Measurements from ENCODE around the gene LY6G5B. TPM values are rescaled to one million over a fixed set of nuclear protein-coding genes. Genes with fewer than 3 reads are reported as not detected.
A peak's percentile ranks its signal among the peaks of the same experiment; 100 is the strongest.

LY6G5B gene
- total and polyA plus RNA-seq, 10 donors, result 3.0 to 25.3 (median 14.7) TPM

DNA sequence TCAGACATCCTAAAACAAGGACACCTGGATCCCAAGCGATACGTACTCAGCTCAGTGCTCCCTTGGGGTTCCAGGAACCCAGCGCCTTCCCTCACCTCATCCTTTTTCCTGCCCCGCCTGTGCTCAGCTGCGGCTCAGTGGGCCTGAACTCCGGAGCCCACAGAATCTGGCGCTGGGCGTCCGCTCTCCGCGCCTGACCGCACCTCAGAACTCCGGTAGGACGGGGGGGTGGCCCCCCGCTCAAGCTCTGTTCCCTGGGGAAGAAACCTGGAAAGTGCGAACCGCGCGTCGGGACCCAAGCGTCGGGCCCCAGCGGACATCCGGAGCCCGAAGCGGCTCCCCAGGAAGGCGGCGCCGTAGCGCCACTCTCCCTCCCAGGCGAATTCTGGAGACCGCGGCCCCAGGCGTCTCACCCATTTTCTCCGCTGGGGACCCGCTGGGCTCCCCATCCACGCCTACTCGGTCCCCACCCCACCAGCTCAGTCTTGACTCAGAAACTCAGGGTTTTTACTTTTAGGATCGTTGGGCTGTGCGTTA lies 11.4 kb downstream of the LY6G5B start:
- 0 to 2% (median 1%) methylated on average over 19 to 40 of the region's 40 CpGs for WGBS, 5 donors
- Histone ChIP-seq H3K36me3 (peaks cover 0 to 25% (median 12%) of the 10 kb centered on the region in 6 donors), H3K27me3 (replicated peaks in 1 of 7) (no peaks in the 10 kb centered on the region), H3K4me3 (peak overlapping the region; percentile 40 to 70 (median 48)), H3K9me3 (no peaks in the 10 kb centered on the region), H3K4me1 (peaks cover 7 to 47% (median 29%) of the 10 kb centered on the region in 6 donors), H3K27ac (peak overlapping the region in 7 of 8 donors; percentile 56 to 80 (median 69))
- intact Hi-C loops (cut with DNase I; ENCODE audit: low total_unique reads), result no loop called here
- peak; percentile 85 for DNase-seq
- TF ChIP-seq POLR2AphosphoS5 (IDR thresholded peaks at IDR 0.05), result peak in 2 of 3 donors; percentile 69 to 74
- TF ChIP-seq, protein P1, sequence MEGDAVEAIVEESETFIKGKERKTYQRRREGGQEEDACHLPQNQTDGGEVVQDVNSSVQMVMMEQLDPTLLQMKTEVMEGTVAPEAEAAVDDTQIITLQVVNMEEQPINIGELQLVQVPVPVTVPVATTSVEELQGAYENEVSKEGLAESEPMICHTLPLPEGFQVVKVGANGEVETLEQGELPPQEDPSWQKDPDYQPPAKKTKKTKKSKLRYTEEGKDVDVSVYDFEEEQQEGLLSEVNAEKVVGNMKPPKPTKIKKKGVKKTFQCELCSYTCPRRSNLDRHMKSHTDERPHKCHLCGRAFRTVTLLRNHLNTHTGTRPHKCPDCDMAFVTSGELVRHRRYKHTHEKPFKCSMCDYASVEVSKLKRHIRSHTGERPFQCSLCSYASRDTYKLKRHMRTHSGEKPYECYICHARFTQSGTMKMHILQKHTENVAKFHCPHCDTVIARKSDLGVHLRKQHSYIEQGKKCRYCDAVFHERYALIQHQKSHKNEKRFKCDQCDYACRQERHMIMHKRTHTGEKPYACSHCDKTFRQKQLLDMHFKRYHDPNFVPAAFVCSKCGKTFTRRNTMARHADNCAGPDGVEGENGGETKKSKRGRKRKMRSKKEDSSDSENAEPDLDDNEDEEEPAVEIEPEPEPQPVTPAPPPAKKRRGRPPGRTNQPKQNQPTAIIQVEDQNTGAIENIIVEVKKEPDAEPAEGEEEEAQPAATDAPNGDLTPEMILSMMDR (IDR thresholded peaks at IDR 0.05 in 8 of 11, conservative IDR thresholded peaks at IDR 0.05 in 3 of 11), result peak in 1 of 11 experiments; percentile 7
- TF ChIP-seq POLR2A (IDR thresholded peaks at IDR 0.05), result no peak

GRCh38 chr6:31683591-31683990 lies 13.8 kb downstream of the LY6G5B start:
- Histone ChIP-seq H3K4me3 (peak overlapping the region in 2 of 8 donors; percentile 19 to 23), H3K9me3 (no peaks in the 10 kb centered on the region), H3K27me3 (replicated peaks in 1 of 7) (no peaks in the 10 kb centered on the region), H3K27ac (peak overlapping the region in 2 of 8 donors; percentile 23 to 59), H3K36me3 (peaks cover 0 to 49% (median 35%) of the 10 kb centered on the region in 6 donors), H3K4me1 (peaks cover 7 to 41% (median 29%) of the 10 kb centered on the region in 6 donors)
- DNase-seq, result no peak
- no peak for TF ChIP-seq POLR2AphosphoS5 (IDR thresholded peaks at IDR 0.05)
- TF ChIP-seq POLR2A (IDR thresholded peaks at IDR 0.05), result no peak
- TF ChIP-seq, protein P1 (IDR thresholded peaks at IDR 0.05 in 8 of 11, conservative IDR thresholded peaks at IDR 0.05 in 3 of 11), result no peak
- 84 to 90% (median 88%) methylated on average over 13 of the region's 13 CpGs for WGBS, 5 donors
- intact Hi-C loops (cut with DNase I; ENCODE audit: low total_unique reads), result no loop called here

- 81 to 88% (median 85%) methylated on average over 5 of the region's 5 CpGs for WGBS, 5 donors
- H3K9me3 ChIP-seq, result no peaks in the 10 kb centered on the region
- H3K4me1 ChIP-seq, result peaks cover 0 to 38% (median 21%) of the 10 kb centered on the region in 6 donors
- intact Hi-C loops (cut with DNase I; ENCODE audit: low total_unique reads), result no loop called here
- no peak for DNase-seq
- peaks cover 0 to 78% (median 63%) of the 10 kb centered on the region in 6 donors for H3K36me3 ChIP-seq
- no peak overlapping the region for H3K27ac ChIP-seq
- no peak overlapping the region for H3K4me3 ChIP-seq
- no peak for TF ChIP-seq POLR2AphosphoS5 (IDR thresholded peaks at IDR 0.05)
- TF ChIP-seq, protein P1 (IDR thresholded peaks at IDR 0.05 in 8 of 11, conservative IDR thresholded peaks at IDR 0.05 in 3 of 11), result no peak
- TF ChIP-seq POLR2A (IDR thresholded peaks at IDR 0.05), result no peak
- H3K27me3 ChIP-seq (replicated peaks in 1 of 7), result no peaks in the 10 kb centered on the region
These were observed 16.7 kb downstream of the LY6G5B start for GRCh38 chr6:31686483-31686882.

- H3K36me3 ChIP-seq, result peaks cover 0 to 86% (median 72%) of the 10 kb centered on the region in 6 donors
- H3K9me3 ChIP-seq, result no peaks in the 10 kb centered on the region
- peaks cover 0 to 29% (median 15%) of the 10 kb centered on the region in 6 donors for H3K4me1 ChIP-seq
- DNase-seq, result no peak
- H3K27ac ChIP-seq, result peak overlapping the region in 1 of 8 donors; percentile 3
- intact Hi-C loops (cut with DNase I; ENCODE audit: low total_unique reads), result no loop called here
- no peaks in the 10 kb centered on the region for H3K27me3 ChIP-seq (replicated peaks in 1 of 7)
- WGBS, 5 donors, result 86 to 94% (median 92%) methylated on average over 8 of the region's 8 CpGs
- no peak overlapping the region for H3K4me3 ChIP-seq
- no peak for TF ChIP-seq POLR2A (IDR thresholded peaks at IDR 0.05)
- peak in 2 of 3 donors; percentile 1 to 15 for TF ChIP-seq POLR2AphosphoS5 (IDR thresholded peaks at IDR 0.05)
These were observed 17.5 kb downstream of the LY6G5B start for GRCh38 chr6:31687321-31687720.

Data from spleen (tissue), 11 donors.